Omental fat pad (tissue), 4 donors: ENCODE measurements around the gene RAI1. TPM values are rescaled to one million over a fixed set of nuclear protein-coding genes. Genes with fewer than 3 reads are reported as not detected.

Source experiments
- ATAC-seq: fragments of 150-250 bp; one replicate; pipeline ENCODE4 v1.9.1; 2016; ENCODE audit warnings: mild to moderate bottlenecking, moderate library complexity; ENCODE audit not compliant: low FRiP score
- DNase-seq: peaks from one replicate; pipeline ENCODE4 v3.0.0-alpha.2; 2019; ENCODE audit warnings: low spot score
- CTCF ChIP-seq, 3 donors: fragments of 450-650 bp; IDR thresholded peaks; one replicate each; pipeline ENCODE4 v1.5.1; 2016 to 2017; ENCODE audit warnings: antibody characterized with exemption in 3 of 3, mild to moderate bottlenecking in 3 of 3, moderate library complexity in 2 of 3
- total RNA-seq, 4 donors: library from RNA; depleted of rRNA; stranded (reverse); fragments of >200 nt; gene quantifications; one replicate each; pipeline ENCODE4 v1.1.0, GENCODE V29; 2016

Gene RAI1
- total RNA-seq, 4 donors from 2014 or later, result 6.7 to 30.6 (median 8.5) TPM

GRCh38 chr17:17811381-17812210 lies 130.3 kb downstream of the RAI1 start:
- TF ChIP-seq CTCF (IDR thresholded peaks at IDR 0.05), result no peak
- DNase-seq, result no peak
- ATAC-seq, result no peak

GRCh38 chr17:17812211-17813054 lies 131.2 kb downstream of the RAI1 start:
- peak; percentile 36 for ATAC-seq
- peak in 2 of 3 donors; percentile 86 to 99 for TF ChIP-seq CTCF (IDR thresholded peaks at IDR 0.05)
- DNase-seq, result peak; percentile 86

- no peak for DNase-seq
- no peak for TF ChIP-seq CTCF (IDR thresholded peaks at IDR 0.05)
- no peak for ATAC-seq
Observed at GRCh38 chr17:17813055-17813724, 131.9 kb downstream of the RAI1 start.

DNA sequence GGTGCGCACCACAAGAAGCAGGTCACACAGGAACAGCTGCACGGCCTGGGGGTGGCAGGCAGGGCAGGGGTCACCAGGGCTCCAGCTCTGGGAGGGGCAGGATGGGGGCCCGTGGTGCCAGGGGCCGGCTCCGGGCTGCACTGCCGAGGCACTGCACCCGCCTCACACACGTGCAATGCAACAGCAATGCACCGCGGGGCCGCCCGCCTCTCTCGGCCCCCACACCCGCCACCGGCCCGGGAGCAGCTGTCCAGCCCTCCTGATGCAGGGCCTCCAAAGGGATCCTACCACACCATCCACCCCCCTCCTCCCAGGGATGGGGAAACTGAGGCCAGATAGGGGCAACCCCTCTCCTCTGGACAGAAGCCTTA lies 132.5 kb downstream of the RAI1 start:
- ATAC-seq, result no peak
- TF ChIP-seq CTCF (IDR thresholded peaks at IDR 0.05), result no peak

GRCh38 chr17:17814162-17815061 lies 133.2 kb downstream of the RAI1 start:
- ATAC-seq, result no peak
- no peak for TF ChIP-seq CTCF (IDR thresholded peaks at IDR 0.05)
- DNase-seq, result no peak

More for the DNA sequence above, 132.5 kb downstream of the RAI1 start:
- DNase-seq, result no peak

DNA sequence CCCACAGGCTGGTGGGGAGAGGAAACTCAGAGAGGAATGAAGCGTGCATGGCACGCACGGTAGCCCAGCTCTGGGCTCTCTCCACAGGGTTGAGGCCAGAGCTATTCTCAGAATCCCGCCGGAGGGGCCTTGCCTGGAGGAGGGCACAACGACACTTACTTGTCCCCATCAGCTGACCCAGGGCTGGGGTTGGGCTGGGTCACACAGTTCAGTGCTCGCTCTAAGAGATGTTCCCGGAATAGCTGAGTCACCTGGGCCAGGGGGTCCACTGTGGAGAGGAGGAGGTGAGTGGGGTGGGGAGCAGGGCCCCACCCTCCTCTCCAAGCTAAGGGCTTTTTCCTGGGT lies 133.8 kb downstream of the RAI1 start:
- TF ChIP-seq CTCF (IDR thresholded peaks at IDR 0.05), result no peak
- ATAC-seq (no peak), DNase-seq (no peak)
